Putamen (tissue), 1 donor: ENCODE results near the gene SLC35C1.

Source experiments
- DNase-seq: peaks from one replicate; pipeline ENCODE4 v3.0.0-alpha.2; 2016; ENCODE audit warnings: low spot score

The SLC35C1 gene

GRCh38 chr11:45846974-45847910 lies 42.3 kb downstream of the SLC35C1 start, which contains the start of gene CRY2:
Gene CRY2 (plus strand): TSS chr11:45847475. CDS start chr11:45847491, 16 bp downstream.
- peak; percentile 98 for DNase-seq

GRCh38 chr11:45847911-45848316 lies 43.0 kb downstream of the SLC35C1 start:
- no peak for DNase-seq

GRCh38 chr11:45848654-45849081 lies 43.7 kb downstream of the SLC35C1 start:
- DNase-seq, result no peak

GRCh38 chr11:45850446-45850845 lies 45.5 kb downstream of the SLC35C1 start:
- no peak for DNase-seq

GRCh38 chr11:45851228-45851627 lies 46.3 kb downstream of the SLC35C1 start:
- no peak for DNase-seq

GRCh38 chr11:45852018-45852711 lies 47.2 kb downstream of the SLC35C1 start:
- DNase-seq, result peak; percentile 67

GRCh38 chr11:45852712-45853101 lies 47.8 kb downstream of the SLC35C1 start:
- no peak for DNase-seq

- DNase-seq, result peak; percentile 72
Observed at GRCh38 chr11:45853332-45854219, 48.6 kb downstream of the SLC35C1 start.

GRCh38 chr11:45855308-45855707 lies 50.4 kb downstream of the SLC35C1 start:
- DNase-seq, result no peak

- DNase-seq, result no peak
Observed at GRCh38 chr11:45856044-45856468, 51.1 kb downstream of the SLC35C1 start.

- peak; percentile 53 for DNase-seq
Observed at GRCh38 chr11:45857961-45858474, 53.1 kb downstream of the SLC35C1 start.

- no peak for DNase-seq
Observed at GRCh38 chr11:45858751-45859398, 53.9 kb downstream of the SLC35C1 start.

- DNase-seq, result peak; percentile 86
Observed at GRCh38 chr11:45859661-45860140, 54.8 kb downstream of the SLC35C1 start.

- no peak for DNase-seq
Observed at GRCh38 chr11:45860348-45860747, 55.4 kb downstream of the SLC35C1 start.

- DNase-seq, result no peak
Observed at GRCh38 chr11:45860764-45861510, 56.0 kb downstream of the SLC35C1 start.
